ENCODE data around the gene EIF6.

GRCh38 chr20:35288325-35289060 is 3.9 kb upstream of the EIF6 start:
- TF ChIP-seq, protein P1, sequence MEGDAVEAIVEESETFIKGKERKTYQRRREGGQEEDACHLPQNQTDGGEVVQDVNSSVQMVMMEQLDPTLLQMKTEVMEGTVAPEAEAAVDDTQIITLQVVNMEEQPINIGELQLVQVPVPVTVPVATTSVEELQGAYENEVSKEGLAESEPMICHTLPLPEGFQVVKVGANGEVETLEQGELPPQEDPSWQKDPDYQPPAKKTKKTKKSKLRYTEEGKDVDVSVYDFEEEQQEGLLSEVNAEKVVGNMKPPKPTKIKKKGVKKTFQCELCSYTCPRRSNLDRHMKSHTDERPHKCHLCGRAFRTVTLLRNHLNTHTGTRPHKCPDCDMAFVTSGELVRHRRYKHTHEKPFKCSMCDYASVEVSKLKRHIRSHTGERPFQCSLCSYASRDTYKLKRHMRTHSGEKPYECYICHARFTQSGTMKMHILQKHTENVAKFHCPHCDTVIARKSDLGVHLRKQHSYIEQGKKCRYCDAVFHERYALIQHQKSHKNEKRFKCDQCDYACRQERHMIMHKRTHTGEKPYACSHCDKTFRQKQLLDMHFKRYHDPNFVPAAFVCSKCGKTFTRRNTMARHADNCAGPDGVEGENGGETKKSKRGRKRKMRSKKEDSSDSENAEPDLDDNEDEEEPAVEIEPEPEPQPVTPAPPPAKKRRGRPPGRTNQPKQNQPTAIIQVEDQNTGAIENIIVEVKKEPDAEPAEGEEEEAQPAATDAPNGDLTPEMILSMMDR (IDR thresholded peaks at IDR 0.05), result no peak
- no peak for TF ChIP-seq EZH2 (IDR thresholded peaks at IDR 0.05; ENCODE audit: borderline replicate concordance, insufficient read depth, low read depth, low read length, poor library complexity, severe bottlenecking)

Measured in B cell (primary cell).